Endothelial cell of umbilical vein (primary cell): ENCODE measurements around the gene SDF4.

Source experiments
- MYC ChIP-seq: IDR thresholded peaks from one replicate; pipeline ENCODE4 v1.6.1; 2011; ENCODE audit warnings: mild to moderate bottlenecking, low read depth, low read length
- POLR2A ChIP-seq: IDR thresholded peaks from 2 replicates; pipeline ENCODE4 v1.6.1; 2012; ENCODE audit warnings: low read depth, mild to moderate bottlenecking, control low read depth, low read length
- TF ChIP-seq, protein P1 (sequence below), 2 donors: IDR thresholded peaks; 1 replicate in 1 of 2; 2 replicates in 1 of 2; pipeline ENCODE4 v1.5.1; 2011; ENCODE audit warnings: low read length in 2 of 2, mild to moderate bottlenecking in 2 of 2, moderate library complexity in 2 of 2, control low read depth in 1 of 2, inconsistent platforms in 1 of 2, low read depth in 1 of 2; ENCODE audit not compliant: insufficient read depth in 1 of 2; ENCODE audit errors: extremely low read depth in 1 of 2

DNA sequence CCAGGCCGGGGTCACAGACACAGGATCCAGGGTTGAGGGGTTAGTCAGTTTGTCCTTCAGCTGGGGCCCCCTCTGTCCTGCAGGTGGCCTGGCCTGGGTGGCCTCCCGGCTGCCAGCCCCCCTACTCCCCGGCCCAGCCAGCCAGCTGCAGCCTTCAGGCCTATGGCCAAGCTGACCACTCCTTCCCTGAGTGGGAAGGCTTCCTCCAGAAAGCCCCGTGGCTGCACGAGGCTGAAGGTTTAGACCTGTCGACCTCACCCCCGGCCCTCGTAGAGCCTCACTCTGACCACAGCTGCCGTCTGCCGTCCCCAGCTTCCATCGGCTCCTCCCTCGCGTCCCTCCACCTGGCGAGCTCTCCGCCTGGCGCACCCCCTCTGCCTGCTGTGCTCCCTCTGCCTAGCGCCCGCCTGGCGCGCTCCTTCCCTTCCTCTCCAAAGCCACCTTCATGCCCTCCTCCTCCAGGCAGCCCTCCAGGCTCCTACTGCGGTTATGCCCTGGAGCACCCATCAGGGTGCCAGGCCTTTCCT is 48.5 kb downstream of the SDF4 start:
- TF ChIP-seq POLR2A, result no peak
- TF ChIP-seq, protein P1, sequence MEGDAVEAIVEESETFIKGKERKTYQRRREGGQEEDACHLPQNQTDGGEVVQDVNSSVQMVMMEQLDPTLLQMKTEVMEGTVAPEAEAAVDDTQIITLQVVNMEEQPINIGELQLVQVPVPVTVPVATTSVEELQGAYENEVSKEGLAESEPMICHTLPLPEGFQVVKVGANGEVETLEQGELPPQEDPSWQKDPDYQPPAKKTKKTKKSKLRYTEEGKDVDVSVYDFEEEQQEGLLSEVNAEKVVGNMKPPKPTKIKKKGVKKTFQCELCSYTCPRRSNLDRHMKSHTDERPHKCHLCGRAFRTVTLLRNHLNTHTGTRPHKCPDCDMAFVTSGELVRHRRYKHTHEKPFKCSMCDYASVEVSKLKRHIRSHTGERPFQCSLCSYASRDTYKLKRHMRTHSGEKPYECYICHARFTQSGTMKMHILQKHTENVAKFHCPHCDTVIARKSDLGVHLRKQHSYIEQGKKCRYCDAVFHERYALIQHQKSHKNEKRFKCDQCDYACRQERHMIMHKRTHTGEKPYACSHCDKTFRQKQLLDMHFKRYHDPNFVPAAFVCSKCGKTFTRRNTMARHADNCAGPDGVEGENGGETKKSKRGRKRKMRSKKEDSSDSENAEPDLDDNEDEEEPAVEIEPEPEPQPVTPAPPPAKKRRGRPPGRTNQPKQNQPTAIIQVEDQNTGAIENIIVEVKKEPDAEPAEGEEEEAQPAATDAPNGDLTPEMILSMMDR (IDR thresholded peaks at IDR 0.05; ENCODE audit: extremely low read depth in 1 of 2, insufficient read depth in 1 of 2, low read depth in 1 of 2, low read length in 2 of 2), result no peak
- no peak for TF ChIP-seq MYC
